ENCODE results near the gene TDRKH. TPM values are rescaled to one million over a fixed set of nuclear protein-coding genes. Genes with fewer than 3 reads are reported as not detected.

TDRKH gene
- total RNA-seq, 4 donors from 2014 or later = 5.9 to 10.5 (median 8.3) TPM

GRCh38 chr1:151835596-151835995 lies 45.3 kb upstream of the TDRKH start:
- TF ChIP-seq CTCF (IDR thresholded peaks at IDR 0.05; ENCODE audit: low read depth) = no peak

GRCh38 chr1:151834239-151834638 lies 43.9 kb upstream of the TDRKH start:
- no peak for TF ChIP-seq CTCF (IDR thresholded peaks at IDR 0.05; ENCODE audit: low read depth)

- no peak for TF ChIP-seq CTCF (IDR thresholded peaks at IDR 0.05; ENCODE audit: low read depth)
Observed at GRCh38 chr1:151833172-151833900, 43.0 kb upstream of the TDRKH start.

GRCh38 chr1:151832318-151832980 lies 42.1 kb upstream of the TDRKH start:
- TF ChIP-seq CTCF (IDR thresholded peaks at IDR 0.05; ENCODE audit: low read depth) = no peak

GRCh38 chr1:151831605-151832004 lies 41.3 kb upstream of the TDRKH start, which contains the start of gene RORC:
TSS of gene RORC (minus strand) at chr1:151831802. CDS start at chr1:151831764, 38 bp downstream.
- no peak for TF ChIP-seq CTCF (IDR thresholded peaks at IDR 0.05; ENCODE audit: low read depth)

- TF ChIP-seq CTCF (IDR thresholded peaks at IDR 0.05; ENCODE audit: low read depth) = no peak
Observed at GRCh38 chr1:151831256-151831591, 40.9 kb upstream of the TDRKH start.

- no peak for TF ChIP-seq CTCF (IDR thresholded peaks at IDR 0.05; ENCODE audit: low read depth)
Observed at GRCh38 chr1:151830055-151830454, 39.8 kb upstream of the TDRKH start.

Data from subcutaneous adipose tissue (tissue), 4 donors.